Hepatocyte (in vitro differentiated cells): Measurements from ENCODE around the gene USH2A. TPM values are rescaled to one million over a fixed set of nuclear protein-coding genes. Genes with fewer than 3 reads are reported as not detected.

Source experiments
- DNase-seq: peaks from one replicate; pipeline ENCODE4 v3.0.0-alpha.2; 2016; ENCODE audit warnings: low spot score
- H2AFZ ChIP-seq: fragments of 200-600 bp; sonication (generic); 2 replicates; pipeline ENCODE4 v1.6.0; 2016; ENCODE audit warnings: antibody characterized with exemption, mild to moderate bottlenecking
- H3K27ac ChIP-seq: fragments of 200-600 bp; sonication (generic); 2 replicates; pipeline ENCODE4 v1.5.1; 2016; ENCODE audit warnings: mild to moderate bottlenecking
- H3K27me3 ChIP-seq: fragments of 200-600 bp; sonication (generic); 2 replicates; pipeline ENCODE4 v1.6.1; 2016
- H3K36me3 ChIP-seq: fragments of 200-600 bp; sonication (generic); replicated peaks from 2 replicates; pipeline ENCODE4 v1.5.1; 2016; ENCODE audit warnings: low read depth; ENCODE audit not compliant: insufficient read depth
- H3K4me1 ChIP-seq: fragments of 200-600 bp; sonication (generic); 2 replicates; pipeline ENCODE4 v1.5.1; 2016; ENCODE audit warnings: mild to moderate bottlenecking, moderate library complexity; ENCODE audit not compliant: insufficient read depth
- H3K4me2 ChIP-seq: fragments of 200-600 bp; sonication (generic); 2 replicates; pipeline ENCODE4 v1.6.0; 2016
- H3K4me3 ChIP-seq: fragments of 200-600 bp; sonication (generic); 2 replicates; pipeline ENCODE4 v1.5.1; 2016; ENCODE audit warnings: mild to moderate bottlenecking
- H3K79me2 ChIP-seq: fragments of 200-600 bp; sonication (generic); 2 replicates; pipeline ENCODE4 v1.6.0; 2017; ENCODE audit warnings: mild to moderate bottlenecking
- H3K9me2 ChIP-seq: fragments of 200-600 bp; sonication (generic); replicated peaks from 2 replicates; pipeline ENCODE4 v1.6.0; 2017; ENCODE audit warnings: mild to moderate bottlenecking; ENCODE audit not compliant: insufficient read depth
- H3K9me3 ChIP-seq: fragments of 200-600 bp; sonication (generic); 2 replicates; pipeline ENCODE4 v1.5.1; 2016; ENCODE audit warnings: low read depth, mild to moderate bottlenecking
- H4K20me1 ChIP-seq: fragments of 200-600 bp; sonication (generic); 2 replicates; pipeline ENCODE4 v1.6.0; 2016; ENCODE audit warnings: mild to moderate bottlenecking; ENCODE audit not compliant: insufficient read depth, poor library complexity, severe bottlenecking
- EZH2 ChIP-seq: fragments of 200-600 bp; sonication (generic); IDR thresholded peaks from 2 replicates; pipeline ENCODE4 v1.6.1; 2016; ENCODE audit warnings: antibody characterized with exemption, mild to moderate bottlenecking, borderline replicate concordance
- EZH2phosphoT487 ChIP-seq: fragments of 200-600 bp; sonication (generic); IDR thresholded peaks from one replicate; pipeline ENCODE4 v1.6.1; 2018; ENCODE audit warnings: antibody characterized with exemption, mild to moderate bottlenecking, low read depth, moderate library complexity; ENCODE audit not compliant: unreplicated experiment, severe bottlenecking
- WGBS: methylation state at CpG from one replicate; pipeline ENCODE4 v1.1.6; 2016; ENCODE audit warnings: low lambda C conversion rate; ENCODE audit errors: missing lambda C conversion rate; 5-methylcytosine and 5-hydroxymethylcytosine counted together
- polyA plus RNA-seq: library from polyadenylated mRNA; unstranded; fragments of >200 nt; fragmentation: Nextera tagmentation; extraction: Ambion mirVana; gene quantifications from 2 replicates; pipeline ENCODE4 v1.2.1, GENCODE V29; 2016
- total RNA-seq: library from RNA; depleted of rRNA; stranded (reverse); fragments of >200 nt; gene quantifications from 2 replicates; pipeline ENCODE4 v1.2.3, GENCODE V29; 2014
- TF ChIP-seq, protein P1 (sequence below): fragments of 200-600 bp; sonication (generic); IDR thresholded peaks from 2 replicates; pipeline ENCODE4 v1.5.1; 2016; ENCODE audit warnings: antibody characterized with exemption, mild to moderate bottlenecking; ENCODE audit not compliant: poor library complexity

USH2A gene
- total and polyA plus RNA-seq, 2 experiments from 2014 or later, result 0.07 TPM; not detected in 1

DNA sequence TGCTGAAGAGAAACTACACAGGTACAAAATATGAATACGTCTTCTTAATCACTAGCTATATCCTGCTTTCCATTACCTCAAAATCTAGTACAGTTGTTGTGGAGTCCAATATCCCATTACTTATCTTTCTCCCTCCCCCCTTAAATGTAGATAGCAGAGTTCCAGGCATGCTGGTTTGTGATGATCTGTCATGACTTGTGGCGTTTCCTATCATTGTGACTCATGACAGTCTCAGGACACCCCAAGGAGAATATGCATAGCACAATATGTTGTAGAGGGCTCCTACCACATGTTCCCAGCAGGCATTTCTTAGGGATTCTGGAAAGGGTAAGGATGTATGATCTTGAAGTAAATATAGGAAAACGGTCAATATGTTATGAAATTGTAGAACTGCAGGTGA is 206.9 kb downstream of the USH2A start:
- Histone ChIP-seq H3K9me2 (no peaks in the 10 kb centered on the region), H3K4me1 (no peaks in the 10 kb centered on the region), H2AFZ (no peak overlapping the region), H3K4me3 (no peak overlapping the region), H4K20me1 (no peaks in the 10 kb centered on the region), H3K4me2 (no peak overlapping the region), H3K27ac (no peak overlapping the region), H3K9me3 (no peaks in the 10 kb centered on the region), H3K27me3 (no peaks in the 10 kb centered on the region), H3K36me3 (no peaks in the 10 kb centered on the region), H3K79me2 (no peaks in the 10 kb centered on the region)
- no peak for DNase-seq
- no peak for TF ChIP-seq EZH2
- WGBS, result 85% methylated on average over 3 of the region's 3 CpGs

DNA sequence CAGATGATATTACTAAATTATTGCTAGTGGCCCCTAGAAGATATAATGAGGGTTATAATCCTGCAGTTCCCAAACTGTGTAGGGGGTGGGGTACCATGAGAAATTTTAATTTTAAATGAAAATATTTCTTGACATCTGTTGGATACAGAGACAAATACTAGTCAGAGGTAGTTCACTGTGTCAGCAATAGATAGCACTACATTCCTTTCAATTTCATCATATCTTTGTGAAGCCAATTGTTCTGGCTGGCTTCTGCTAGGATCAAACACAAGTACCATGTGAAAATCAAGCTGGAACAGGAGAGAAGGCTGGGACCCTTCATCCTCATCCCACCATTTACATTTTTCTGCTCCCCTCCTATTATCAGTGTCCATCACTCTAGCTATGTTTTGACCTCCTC is 208.1 kb downstream of the USH2A start:
- DNase-seq, result no peak

DNA sequence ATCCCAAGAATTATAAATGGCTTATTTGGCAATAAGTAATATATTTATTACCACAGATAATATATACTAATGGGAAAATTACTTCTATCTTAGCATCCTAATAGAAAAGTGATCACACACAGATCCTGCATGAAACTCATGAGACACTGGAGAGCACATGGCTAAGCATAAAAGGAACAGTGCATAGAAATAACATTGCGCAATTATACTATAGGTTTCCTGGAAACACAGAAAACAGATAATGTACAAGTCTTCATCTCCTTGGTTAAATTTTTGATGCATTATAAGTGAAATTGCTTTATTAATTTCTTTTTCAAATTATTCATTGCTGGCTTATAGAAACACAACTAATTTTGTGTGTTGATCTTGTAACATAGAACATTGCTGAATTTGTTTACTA is 210.4 kb downstream of the USH2A start:
- Histone ChIP-seq H3K27me3 (no peaks in the 10 kb centered on the region), H2AFZ (no peak overlapping the region), H3K27ac (no peak overlapping the region), H3K9me2 (no peaks in the 10 kb centered on the region), H3K9me3 (no peaks in the 10 kb centered on the region), H4K20me1 (no peaks in the 10 kb centered on the region), H3K4me3 (no peak overlapping the region), H3K36me3 (no peaks in the 10 kb centered on the region), H3K4me1 (no peaks in the 10 kb centered on the region), H3K79me2 (no peaks in the 10 kb centered on the region), H3K4me2 (no peak overlapping the region)
- no peak for DNase-seq
- TF ChIP-seq, protein P1, sequence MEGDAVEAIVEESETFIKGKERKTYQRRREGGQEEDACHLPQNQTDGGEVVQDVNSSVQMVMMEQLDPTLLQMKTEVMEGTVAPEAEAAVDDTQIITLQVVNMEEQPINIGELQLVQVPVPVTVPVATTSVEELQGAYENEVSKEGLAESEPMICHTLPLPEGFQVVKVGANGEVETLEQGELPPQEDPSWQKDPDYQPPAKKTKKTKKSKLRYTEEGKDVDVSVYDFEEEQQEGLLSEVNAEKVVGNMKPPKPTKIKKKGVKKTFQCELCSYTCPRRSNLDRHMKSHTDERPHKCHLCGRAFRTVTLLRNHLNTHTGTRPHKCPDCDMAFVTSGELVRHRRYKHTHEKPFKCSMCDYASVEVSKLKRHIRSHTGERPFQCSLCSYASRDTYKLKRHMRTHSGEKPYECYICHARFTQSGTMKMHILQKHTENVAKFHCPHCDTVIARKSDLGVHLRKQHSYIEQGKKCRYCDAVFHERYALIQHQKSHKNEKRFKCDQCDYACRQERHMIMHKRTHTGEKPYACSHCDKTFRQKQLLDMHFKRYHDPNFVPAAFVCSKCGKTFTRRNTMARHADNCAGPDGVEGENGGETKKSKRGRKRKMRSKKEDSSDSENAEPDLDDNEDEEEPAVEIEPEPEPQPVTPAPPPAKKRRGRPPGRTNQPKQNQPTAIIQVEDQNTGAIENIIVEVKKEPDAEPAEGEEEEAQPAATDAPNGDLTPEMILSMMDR, result no peak
- TF ChIP-seq EZH2 (no peak), EZH2phosphoT487 (no peak)
- 100% methylated on average over 1 of the region's 1 CpG for WGBS

More for the DNA sequence above, 208.1 kb downstream of the USH2A start:
- Histone ChIP-seq H3K4me1 (no peaks in the 10 kb centered on the region), H3K27me3 (no peaks in the 10 kb centered on the region), H3K27ac (no peak overlapping the region), H2AFZ (no peak overlapping the region), H3K9me3 (no peaks in the 10 kb centered on the region), H3K4me2 (no peak overlapping the region), H3K4me3 (no peak overlapping the region), H3K36me3 (no peaks in the 10 kb centered on the region), H3K9me2 (no peaks in the 10 kb centered on the region), H3K79me2 (no peaks in the 10 kb centered on the region), H4K20me1 (no peaks in the 10 kb centered on the region)
- TF ChIP-seq, protein P1, result no peak
- TF ChIP-seq EZH2phosphoT487, result no peak
- TF ChIP-seq EZH2, result no peak

DNA sequence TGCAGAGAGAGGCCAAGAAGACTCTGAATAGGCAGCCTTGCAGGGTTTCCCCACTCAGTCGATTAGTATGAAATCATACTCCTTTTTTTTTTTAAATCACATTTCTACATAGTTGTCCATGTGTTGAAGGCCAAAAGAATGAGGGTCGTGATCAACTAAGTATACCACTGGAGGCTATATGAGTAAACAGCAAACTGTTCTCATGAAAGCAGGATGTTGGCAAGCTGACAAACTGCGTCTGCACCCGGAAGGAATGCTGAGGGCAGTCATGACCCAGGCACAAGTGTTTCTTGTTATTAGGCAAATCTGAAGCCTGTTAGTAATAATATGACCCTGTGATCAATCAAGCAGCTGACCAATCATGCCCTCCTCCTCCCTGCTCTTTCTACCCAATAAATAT is 213.2 kb downstream of the USH2A start:
- no peak for DNase-seq
- 76% methylated on average over 4 of the region's 4 CpGs for WGBS

More for the DNA sequence above, 213.2 kb downstream of the USH2A start:
- Histone ChIP-seq H3K4me3 (no peak overlapping the region), H4K20me1 (no peaks in the 10 kb centered on the region), H3K27me3 (no peaks in the 10 kb centered on the region), H3K9me2 (no peaks in the 10 kb centered on the region), H2AFZ (no peak overlapping the region), H3K9me3 (no peaks in the 10 kb centered on the region), H3K4me1 (peaks cover 6% of the 10 kb centered on the region), H3K4me2 (no peak overlapping the region), H3K36me3 (no peaks in the 10 kb centered on the region), H3K79me2 (no peaks in the 10 kb centered on the region), H3K27ac (no peak overlapping the region)
- TF ChIP-seq, protein P1, result no peak
- no peak for TF ChIP-seq EZH2phosphoT487
- no peak for TF ChIP-seq EZH2
